Measurements from ENCODE around the gene SCUBE2.

SCUBE2 gene

GRCh38 chr11:9073466-9074225, 17.8 kb downstream of the SCUBE2 start:
- DNase-seq, result no peak

GRCh38 chr11:9072626-9073176, 18.7 kb downstream of the SCUBE2 start:
- DNase-seq, result no peak

GRCh38 chr11:9071692-9072091, 19.7 kb downstream of the SCUBE2 start:
- DNase-seq, result no peak

GRCh38 chr11:9070749-9071491, 20.5 kb downstream of the SCUBE2 start:
- no peak for DNase-seq

GRCh38 chr11:9069862-9070470, 21.4 kb downstream of the SCUBE2 start:
- DNase-seq, result no peak

GRCh38 chr11:9069256-9069655, 22.1 kb downstream of the SCUBE2 start:
- DNase-seq, result no peak

GRCh38 chr11:9066433-9066925, 24.9 kb downstream of the SCUBE2 start:
- peak; percentile 81 for DNase-seq

GRCh38 chr11:9065607-9066432, 25.6 kb downstream of the SCUBE2 start:
- no peak for DNase-seq

GRCh38 chr11:9061807-9062206, 29.6 kb downstream of the SCUBE2 start:
- DNase-seq, result no peak

GRCh38 chr11:9060700-9061111, 30.7 kb downstream of the SCUBE2 start:
- peak; percentile 46 for DNase-seq

GRCh38 chr11:9059406-9059805, 32.0 kb downstream of the SCUBE2 start:
- no peak for DNase-seq

- no peak for DNase-seq
Measured at GRCh38 chr11:9057888-9058287, 33.5 kb downstream of the SCUBE2 start.

GRCh38 chr11:9057007-9057406, 34.4 kb downstream of the SCUBE2 start:
- DNase-seq, result peak; percentile 45

GRCh38 chr11:9056467-9056866, 34.9 kb downstream of the SCUBE2 start:
- no peak for DNase-seq

- no peak for DNase-seq
Measured at GRCh38 chr11:9053316-9054035, 37.9 kb downstream of the SCUBE2 start.

GRCh38 chr11:9052316-9052715, 39.1 kb downstream of the SCUBE2 start:
- no peak for DNase-seq

- no peak for DNase-seq
Measured at GRCh38 chr11:9049959-9050358, 41.4 kb downstream of the SCUBE2 start.

GRCh38 chr11:9047964-9048523, 43.4 kb downstream of the SCUBE2 start:
- DNase-seq, result no peak

GRCh38 chr11:9046481-9046880, 44.9 kb downstream of the SCUBE2 start:
- DNase-seq, result no peak

- DNase-seq, result no peak
Measured at GRCh38 chr11:9042488-9042887, 48.9 kb downstream of the SCUBE2 start.

GRCh38 chr11:9041747-9042146, 49.7 kb downstream of the SCUBE2 start:
- no peak for DNase-seq
